Activated CD4-positive, alpha-beta T cell treated with anti-CD3 and anti-CD28 coated beads for 1 hour (primary cell): ENCODE measurements around the gene SPINT2.
A peak's percentile ranks its signal among the peaks of the same experiment; 100 is the strongest.
"Not testable (repeated sequence)": the region's sequence is repeated elsewhere in the genome, so short reads cannot be mapped to it uniquely, and the experiment has no call there.

Experiments used
- DNase-seq: peaks from one replicate; pipeline ENCODE4 v3.0.0-alpha.2; 2020

SPINT2 gene

DNA sequence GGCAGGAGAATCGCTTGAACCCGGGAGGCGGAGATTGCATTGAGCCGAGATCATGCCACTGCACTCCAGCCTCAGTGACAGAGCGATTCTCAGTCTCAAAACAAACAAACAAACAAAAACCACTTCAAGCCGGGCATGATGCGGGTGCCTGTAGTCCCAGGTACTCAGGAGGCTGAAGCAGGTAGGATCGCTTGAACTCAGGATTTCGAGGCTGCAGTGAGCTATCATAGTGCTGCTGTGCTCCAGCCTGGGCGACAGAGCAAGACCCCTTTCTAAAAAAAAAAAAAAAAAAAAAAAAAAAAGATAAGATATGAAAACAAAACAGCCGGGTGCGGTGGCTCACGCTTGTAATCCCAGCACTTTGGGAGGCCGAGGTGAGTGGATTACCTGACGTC is 21.1 kb upstream of the SPINT2 start:
- DNase-seq = no peak

GRCh38 chr19:38245826-38246498 is 18.4 kb upstream of the SPINT2 start:
- no peak for DNase-seq

- DNase-seq = no peak
Measured at GRCh38 chr19:38247126-38247525, 17.2 kb upstream of the SPINT2 start.

DNA sequence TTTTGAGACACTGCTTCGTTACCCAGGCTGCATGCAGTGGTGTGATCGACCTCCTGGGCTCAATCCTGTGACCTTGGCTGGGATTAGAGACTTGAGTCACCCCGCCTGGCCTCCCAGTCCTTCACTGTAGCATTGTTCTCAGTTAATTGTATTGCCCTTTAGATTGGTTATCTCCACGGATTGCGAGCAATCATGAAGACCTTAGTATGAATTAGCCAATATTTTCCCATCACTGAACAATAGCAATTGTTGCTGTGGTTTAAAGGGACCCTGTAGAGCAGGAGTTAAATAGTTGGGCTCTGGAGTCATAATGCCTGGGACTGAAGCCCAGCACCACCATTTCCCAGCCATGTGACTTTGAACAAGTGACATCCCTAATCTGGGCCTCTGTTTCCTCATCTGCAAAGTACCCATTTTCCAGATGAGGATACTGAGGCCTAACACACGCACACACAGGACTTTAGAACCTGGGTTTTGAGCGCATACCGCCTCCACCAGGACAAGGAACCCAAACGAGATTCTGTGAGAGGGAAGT is 16.6 kb upstream of the SPINT2 start:
- DNase-seq = no peak

- no peak for DNase-seq
Measured at GRCh38 chr19:38248421-38248820, 16.0 kb upstream of the SPINT2 start.

DNA sequence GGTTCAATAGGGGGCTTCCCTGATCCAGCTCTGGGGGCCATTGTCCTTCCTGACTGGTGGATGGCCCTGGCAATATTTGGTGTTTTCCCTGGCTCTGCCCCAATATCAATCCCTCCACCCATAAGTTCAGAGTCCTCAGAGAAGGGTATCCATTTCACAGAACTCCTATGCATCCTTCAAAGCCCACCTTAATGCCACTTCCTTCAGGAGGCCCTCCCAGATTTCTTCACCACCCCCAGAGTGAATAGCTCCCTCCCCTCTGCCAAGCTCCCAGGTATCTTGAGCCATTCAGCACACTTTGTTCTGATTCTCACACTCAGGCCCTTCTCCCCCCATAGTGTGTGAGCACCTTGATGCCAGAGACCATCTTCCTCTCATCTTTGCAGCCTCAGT is 13.9 kb upstream of the SPINT2 start:
- DNase-seq = no peak

DNA sequence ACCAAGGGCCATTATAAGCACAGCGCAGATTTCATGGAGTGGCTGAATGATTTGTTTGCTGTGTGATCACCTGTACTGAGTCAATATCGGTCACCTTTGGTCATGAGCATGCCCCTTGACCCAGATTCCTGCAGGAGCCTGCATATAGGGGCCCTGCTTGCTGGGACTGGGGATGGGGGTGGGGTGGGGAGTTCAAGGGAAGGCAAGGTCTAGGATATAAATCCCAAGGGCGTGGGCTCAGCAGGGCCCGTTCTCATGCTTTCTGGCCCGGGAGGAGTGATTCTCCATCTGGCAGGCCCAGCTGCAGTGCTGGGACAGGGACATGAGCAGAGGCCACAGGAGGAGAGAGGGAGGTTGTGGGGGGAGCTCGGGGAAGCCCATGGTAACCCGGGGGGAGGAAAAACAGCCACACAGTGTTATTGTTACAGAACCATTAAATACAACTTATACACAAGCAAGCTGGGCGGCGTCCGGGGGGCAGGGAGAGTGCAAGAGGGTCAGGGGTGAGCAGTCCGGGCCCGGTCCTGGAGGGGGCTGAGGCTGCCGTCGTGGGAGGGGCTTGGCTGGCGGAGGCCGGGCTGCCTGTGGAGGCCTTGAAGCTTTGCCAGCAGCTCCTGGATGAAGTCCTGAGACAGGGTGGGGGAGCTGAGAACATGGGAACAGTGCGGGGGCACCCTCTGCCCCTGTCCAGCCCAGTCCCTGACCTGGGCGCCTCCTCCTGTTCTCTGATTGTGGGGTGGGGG is 13.4 kb upstream of the SPINT2 start:
- DNase-seq = no peak

DNA sequence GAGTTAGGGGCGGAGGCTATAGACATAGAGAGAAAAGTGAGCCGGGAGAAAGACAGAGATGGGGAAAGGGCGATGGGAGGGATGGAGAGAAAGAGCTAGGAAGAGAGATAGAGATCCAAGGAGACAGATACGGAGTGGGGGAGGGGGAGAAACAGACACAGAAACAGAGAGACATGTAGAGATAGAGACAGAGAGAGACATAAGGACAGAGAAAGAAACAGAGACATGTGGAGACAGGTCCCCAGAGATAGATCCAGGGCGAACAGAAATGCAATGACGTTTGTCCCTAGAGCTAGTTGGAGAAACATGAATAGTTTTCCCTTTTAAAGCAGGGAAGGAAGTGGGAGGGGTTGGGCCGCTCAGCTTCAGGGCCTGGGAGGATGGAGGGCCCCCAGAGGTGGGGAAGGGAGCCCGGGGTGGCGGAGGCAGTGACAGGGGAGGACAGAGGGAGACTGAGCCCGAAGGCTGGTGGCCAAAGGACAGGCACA is 12.8 kb upstream of the SPINT2 start:
- DNase-seq = no peak

GRCh38 chr19:38252385-38252784 is 12.0 kb upstream of the SPINT2 start:
- no peak for DNase-seq

GRCh38 chr19:38252941-38253691 is 11.3 kb upstream of the SPINT2 start:
- DNase-seq = no peak

DNA sequence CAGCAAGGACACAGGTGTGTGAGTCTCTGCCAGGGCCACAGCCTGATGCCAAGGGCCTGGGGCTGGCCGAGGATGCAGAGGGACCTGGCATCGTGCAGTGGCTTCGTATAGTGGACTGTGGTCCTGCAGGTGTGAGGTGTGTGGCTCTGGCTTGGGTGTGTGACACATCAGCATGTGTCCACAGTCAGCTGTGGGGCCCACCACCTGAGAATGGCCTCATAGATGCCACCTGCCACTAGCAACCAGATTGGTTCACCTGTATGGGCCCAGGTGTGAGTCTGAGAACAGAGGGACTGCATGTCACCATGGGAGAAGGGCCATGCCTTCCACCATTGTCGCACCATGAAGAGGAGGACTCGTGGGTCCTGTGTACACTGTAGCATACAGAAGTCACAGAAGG is 10.6 kb upstream of the SPINT2 start:
- no peak for DNase-seq

GRCh38 chr19:38255383-38256014 is 8.9 kb upstream of the SPINT2 start:
- no peak for DNase-seq

GRCh38 chr19:38261942-38262341 is 2.4 kb upstream of the SPINT2 start:
- DNase-seq = not testable (repeated sequence)

DNA sequence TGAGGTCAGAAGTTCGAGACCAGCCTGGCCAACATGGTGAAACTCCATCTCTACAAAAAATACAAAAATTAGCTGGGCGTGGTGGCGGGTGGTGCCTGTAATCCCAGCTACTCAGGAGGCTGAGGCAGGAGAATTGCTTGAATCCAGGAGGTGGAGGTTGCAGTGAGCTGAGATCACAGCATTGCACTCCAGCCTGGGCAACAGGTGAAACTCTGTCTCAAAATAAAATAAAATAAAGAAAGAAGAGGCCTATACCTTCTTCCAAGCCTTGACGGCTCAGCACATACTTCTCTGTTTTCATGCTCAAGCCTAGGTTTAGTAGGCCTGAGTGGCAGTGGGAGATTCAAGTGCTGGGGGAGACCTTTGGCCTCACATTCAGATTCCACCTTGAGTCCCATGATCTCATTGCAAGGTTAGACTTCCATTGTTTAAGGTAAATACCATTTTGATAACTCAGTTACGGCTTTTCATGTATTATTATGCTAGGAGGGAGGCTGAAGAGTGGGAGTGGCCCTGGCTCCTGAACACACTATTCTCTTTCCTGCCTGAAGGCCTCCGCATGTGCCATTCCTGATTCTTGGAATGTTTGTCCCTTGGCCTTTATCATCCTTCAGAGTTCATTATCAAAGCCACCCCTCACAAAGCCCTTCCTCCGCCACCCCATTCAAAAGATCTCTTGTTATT is 1.6 kb upstream of the SPINT2 start:
- DNase-seq = no peak

GRCh38 chr19:38263689-38264485 is 486 bp upstream of the SPINT2 start:
- DNase-seq = peak; percentile 61

DNA sequence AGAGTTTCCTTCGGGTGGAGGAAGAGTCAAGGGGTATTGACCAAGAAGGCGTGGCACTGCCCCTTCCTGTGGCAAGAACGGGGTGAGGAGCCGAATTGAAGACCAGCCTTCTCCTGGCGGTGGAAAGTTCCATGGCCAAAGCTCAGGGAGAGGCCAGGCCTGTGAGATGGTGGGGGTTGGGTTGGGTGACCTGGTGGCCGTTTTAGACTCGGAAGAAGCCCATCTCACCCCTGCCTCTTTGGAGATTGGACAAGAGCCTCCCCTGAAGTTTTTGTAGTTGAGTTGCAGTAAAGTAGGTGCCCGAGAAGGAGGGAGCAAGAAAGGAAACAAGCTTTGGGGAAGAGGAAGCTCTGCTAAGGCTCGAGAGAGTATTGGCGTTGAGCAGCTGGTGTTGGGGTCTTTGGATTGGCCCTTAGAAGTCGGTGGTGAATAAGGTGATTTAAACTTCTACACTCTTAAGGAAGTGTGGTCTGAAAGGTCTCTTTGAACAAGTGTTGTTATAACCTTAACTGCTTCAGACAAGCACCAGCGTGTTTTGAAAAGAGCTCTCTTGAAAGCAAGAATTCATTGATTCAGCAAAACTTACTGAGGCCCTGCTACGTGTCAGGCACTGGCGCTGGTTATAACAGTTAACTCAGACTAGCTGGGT is 964 bp downstream of the SPINT2 start:
- DNase-seq = no peak

- DNase-seq = no peak
Measured at GRCh38 chr19:38265921-38266429, 1.6 kb downstream of the SPINT2 start.

DNA sequence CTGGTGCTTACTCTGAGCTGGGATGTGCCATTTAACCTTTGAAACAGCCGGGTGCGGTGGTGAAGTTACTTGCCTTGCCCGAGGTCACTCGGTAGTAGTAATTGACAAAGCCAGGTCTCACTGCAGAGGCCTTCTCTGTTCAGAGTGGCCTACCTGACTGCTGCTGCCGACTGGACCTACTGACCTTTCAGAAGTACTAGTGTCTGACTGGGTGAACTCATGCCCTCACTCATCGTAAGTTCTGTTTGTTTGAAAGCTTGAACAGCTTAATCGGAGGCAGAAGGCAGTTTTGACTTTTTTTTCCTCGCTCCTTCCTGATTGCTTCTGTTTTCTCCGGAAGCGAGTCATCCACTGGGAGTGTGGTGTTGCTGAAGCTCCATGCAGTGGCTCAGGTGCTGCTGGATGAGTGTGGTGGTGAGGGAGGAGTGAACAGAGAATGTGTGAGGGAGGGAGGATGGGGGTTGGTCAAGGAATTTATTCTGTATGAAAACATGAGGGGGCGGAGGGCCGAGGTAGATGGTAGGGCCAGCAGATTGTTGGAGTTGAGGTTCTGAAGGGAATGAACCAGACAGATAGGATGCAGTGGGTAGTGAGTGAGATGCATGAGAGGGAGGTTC is 2.7 kb downstream of the SPINT2 start:
- no peak for DNase-seq

DNA sequence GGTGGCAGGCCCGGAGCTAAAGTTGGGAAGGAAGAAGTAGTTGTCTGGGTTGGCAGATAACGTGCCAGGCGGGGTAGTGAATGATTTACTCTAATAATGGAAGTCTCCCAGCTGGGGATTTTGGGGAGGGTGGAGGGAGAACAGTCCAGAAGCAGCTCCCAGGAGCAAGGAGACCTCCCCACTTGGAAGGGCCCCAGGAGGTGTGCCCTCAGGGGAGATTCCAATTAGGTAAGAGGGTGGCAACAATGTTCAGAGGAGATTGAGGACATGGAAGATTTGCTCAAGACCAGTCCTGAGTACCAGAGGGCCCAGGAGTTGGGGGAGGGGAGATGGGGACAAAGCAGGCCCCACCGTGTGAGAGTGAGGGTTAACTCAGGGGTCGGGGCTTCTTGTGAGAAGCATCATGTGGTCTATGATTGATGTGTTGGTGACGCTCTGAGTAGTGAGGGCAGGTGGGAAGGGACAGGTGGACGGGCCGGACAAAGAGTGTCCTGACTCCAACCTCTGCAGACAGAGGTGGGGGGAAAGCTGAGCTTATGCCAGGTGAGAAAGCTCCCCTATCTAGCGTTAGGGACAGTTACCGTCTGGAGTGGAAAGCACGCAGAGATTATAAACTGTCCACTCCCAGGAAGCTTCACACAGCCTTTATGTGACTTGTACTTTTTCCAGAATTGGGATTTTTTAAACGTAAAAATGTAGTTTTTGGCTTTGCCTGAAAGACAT is 3.5 kb downstream of the SPINT2 start:
- no peak for DNase-seq

- DNase-seq = no peak
Measured at GRCh38 chr19:38268539-38268938, 4.2 kb downstream of the SPINT2 start.
